Brain microvascular endothelial cell (primary cell): ENCODE data around the gene IFNAR2.

Source experiments
- DNase-seq: peaks from one replicate; pipeline ENCODE4 v3.0.0-alpha.2; 2020
- H3K27ac ChIP-seq: fragments of 250-450 bp; sonication (Bioruptor Pico); 2 replicates; pipeline ENCODE4 v1.5.1; 2020; ENCODE audit warnings: mild to moderate bottlenecking, moderate library complexity
- H3K27me3 ChIP-seq: fragments of 250-450 bp; sonication (Bioruptor Pico); replicated peaks from 2 replicates; pipeline ENCODE4 v1.5.1; 2020; ENCODE audit warnings: mild to moderate bottlenecking
- H3K36me3 ChIP-seq: fragments of 250-450 bp; sonication (Bioruptor Pico); replicated peaks from 2 replicates; pipeline ENCODE4 v1.5.1; 2020; ENCODE audit warnings: mild to moderate bottlenecking
- H3K4me3 ChIP-seq: 2 replicates; pipeline ENCODE4 v1.5.1; 2011; ENCODE audit warnings: low read depth, mild to moderate bottlenecking, control low read depth, low read length, moderate library complexity
- CTCF ChIP-seq: IDR thresholded peaks from 2 replicates; pipeline ENCODE4 v1.5.1; 2011; ENCODE audit warnings: low read depth, mild to moderate bottlenecking, moderate library complexity, low read length, control low read depth, inconsistent platforms; ENCODE audit errors: missing control alignments
- in situ Hi-C: cut with HindIII; loops from 2 replicates; pipeline ENCODE4 v1.10.0; 2017; ENCODE audit warnings: low sequenced_read_pairs, low pct_ligation_motif_present

The IFNAR2 gene

GRCh38 chr21:33202464-33203363, 27.0 kb upstream of the IFNAR2 start:
- TF ChIP-seq CTCF, result no peak
- Histone ChIP-seq H3K36me3 (no peaks in the 10 kb centered on the region), H3K4me3 (no peak overlapping the region), H3K27me3 (no peaks in the 10 kb centered on the region), H3K27ac (no peak overlapping the region)
- DNase-seq, result no peak
- in situ Hi-C loops, result no loop called here

GRCh38 chr21:33203371-33203724, 26.4 kb upstream of the IFNAR2 start:
- H3K4me3 ChIP-seq, result no peak overlapping the region
- no peaks in the 10 kb centered on the region for H3K36me3 ChIP-seq
- no peaks in the 10 kb centered on the region for H3K27me3 ChIP-seq
- no peak for DNase-seq
- H3K27ac ChIP-seq, result peak overlapping the region; percentile 64
- TF ChIP-seq CTCF, result no peak
- in situ Hi-C loops, result no loop called here

GRCh38 chr21:33205476-33205875, 24.3 kb upstream of the IFNAR2 start:
- H3K36me3 ChIP-seq, result no peaks in the 10 kb centered on the region
- no peak overlapping the region for H3K27ac ChIP-seq
- H3K4me3 ChIP-seq, result no peak overlapping the region

GRCh38 chr21:33206771-33207281, 22.9 kb upstream of the IFNAR2 start:
- Histone ChIP-seq H3K27ac (no peak overlapping the region), H3K27me3 (no peaks in the 10 kb centered on the region), H3K4me3 (no peak overlapping the region), H3K36me3 (no peaks in the 10 kb centered on the region)
- no peak for TF ChIP-seq CTCF
- no peak for DNase-seq
- in situ Hi-C loops, result no loop called here

More at GRCh38 chr21:33205476-33205875, 24.3 kb upstream of the IFNAR2 start:
- no peaks in the 10 kb centered on the region for H3K27me3 ChIP-seq
- no peak for DNase-seq
- in situ Hi-C loops, result no loop called here
- TF ChIP-seq CTCF, result no peak

GRCh38 chr21:33207449-33208149, 22.1 kb upstream of the IFNAR2 start:
- H3K27ac ChIP-seq, result no peak overlapping the region
- H3K36me3 ChIP-seq, result no peaks in the 10 kb centered on the region
- in situ Hi-C loops, result no loop called here
- no peak for DNase-seq
- TF ChIP-seq CTCF, result no peak
- H3K27me3 ChIP-seq, result no peaks in the 10 kb centered on the region
- no peak overlapping the region for H3K4me3 ChIP-seq
